ENCODE results near the gene DCP1B. TPM values are rescaled to one million over a fixed set of nuclear protein-coding genes. Genes with fewer than 3 reads are reported as not detected.
A peak's percentile ranks its signal among the peaks of the same experiment; 100 is the strongest.

Gene DCP1B
- total and polyA plus RNA-seq, 2 donors from 2014 or later, result 11.3 to 15.0 TPM

GRCh38 chr12:1962051-1963020 is 41.9 kb downstream of the DCP1B start:
- H3K4me3 ChIP-seq (ENCODE audit: low read length in 3 of 3), result no peak overlapping the region
- TF ChIP-seq, protein P1, sequence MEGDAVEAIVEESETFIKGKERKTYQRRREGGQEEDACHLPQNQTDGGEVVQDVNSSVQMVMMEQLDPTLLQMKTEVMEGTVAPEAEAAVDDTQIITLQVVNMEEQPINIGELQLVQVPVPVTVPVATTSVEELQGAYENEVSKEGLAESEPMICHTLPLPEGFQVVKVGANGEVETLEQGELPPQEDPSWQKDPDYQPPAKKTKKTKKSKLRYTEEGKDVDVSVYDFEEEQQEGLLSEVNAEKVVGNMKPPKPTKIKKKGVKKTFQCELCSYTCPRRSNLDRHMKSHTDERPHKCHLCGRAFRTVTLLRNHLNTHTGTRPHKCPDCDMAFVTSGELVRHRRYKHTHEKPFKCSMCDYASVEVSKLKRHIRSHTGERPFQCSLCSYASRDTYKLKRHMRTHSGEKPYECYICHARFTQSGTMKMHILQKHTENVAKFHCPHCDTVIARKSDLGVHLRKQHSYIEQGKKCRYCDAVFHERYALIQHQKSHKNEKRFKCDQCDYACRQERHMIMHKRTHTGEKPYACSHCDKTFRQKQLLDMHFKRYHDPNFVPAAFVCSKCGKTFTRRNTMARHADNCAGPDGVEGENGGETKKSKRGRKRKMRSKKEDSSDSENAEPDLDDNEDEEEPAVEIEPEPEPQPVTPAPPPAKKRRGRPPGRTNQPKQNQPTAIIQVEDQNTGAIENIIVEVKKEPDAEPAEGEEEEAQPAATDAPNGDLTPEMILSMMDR (IDR thresholded peaks at IDR 0.05; ENCODE audit: borderline replicate concordance, extremely low read depth, insufficient read depth), result no peak
- no peaks in the 10 kb centered on the region for H3K27me3 ChIP-seq (ENCODE audit: control insufficient read depth, insufficient read depth, low read length)
- FAIRE-seq (no peak), DNase-seq (no peak)
- intact Hi-C loops (cut with DNase I), result no loop called here
- H3K9ac ChIP-seq (ENCODE audit: low read length in 3 of 3), result no peak overlapping the region
- no peak overlapping the region for H3K27ac ChIP-seq (ENCODE audit: low read depth in 2 of 2, low read length in 2 of 2)
- H3K4me1 ChIP-seq (ENCODE audit: control insufficient read depth in 2 of 3, insufficient read depth in 2 of 3, low read depth in 1 of 3, low read length in 3 of 3), result no peaks in the 10 kb centered on the region
- H3K9me3 ChIP-seq (ENCODE audit: control insufficient read depth in 2 of 3, insufficient read depth in 1 of 3, low read length in 3 of 3), result no peaks in the 10 kb centered on the region
- H3K36me3 ChIP-seq (ENCODE audit: control insufficient read depth in 2 of 3, insufficient read depth in 3 of 3, low read length in 3 of 3), result peaks cover 0 to 18% (median 14%) of the 10 kb centered on the region in 3 donors

- Histone ChIP-seq H3K9me3 (ENCODE audit: control insufficient read depth in 2 of 3, insufficient read depth in 1 of 3, low read length in 3 of 3) (no peaks in the 10 kb centered on the region), H3K9ac (ENCODE audit: low read length in 3 of 3) (no peak overlapping the region), H3K4me1 (ENCODE audit: control insufficient read depth in 2 of 3, insufficient read depth in 2 of 3, low read depth in 1 of 3, low read length in 3 of 3) (no peaks in the 10 kb centered on the region), H3K27ac (ENCODE audit: low read depth in 2 of 2, low read length in 2 of 2) (no peak overlapping the region), H3K4me3 (ENCODE audit: low read length in 3 of 3) (no peak overlapping the region), H3K36me3 (ENCODE audit: control insufficient read depth in 2 of 3, insufficient read depth in 3 of 3, low read length in 3 of 3) (peaks cover 4 to 19% (median 13%) of the 10 kb centered on the region in 3 donors), H3K27me3 (ENCODE audit: control insufficient read depth, insufficient read depth, low read length) (no peaks in the 10 kb centered on the region)
- TF ChIP-seq, protein P1 (IDR thresholded peaks at IDR 0.05; ENCODE audit: borderline replicate concordance, extremely low read depth, insufficient read depth), result no peak
- intact Hi-C loops (cut with DNase I), result no loop called here
- DNase-seq (no peak), FAIRE-seq (no peak)
Measured at GRCh38 chr12:1956716-1957115, 47.5 kb downstream of the DCP1B start.

DNA sequence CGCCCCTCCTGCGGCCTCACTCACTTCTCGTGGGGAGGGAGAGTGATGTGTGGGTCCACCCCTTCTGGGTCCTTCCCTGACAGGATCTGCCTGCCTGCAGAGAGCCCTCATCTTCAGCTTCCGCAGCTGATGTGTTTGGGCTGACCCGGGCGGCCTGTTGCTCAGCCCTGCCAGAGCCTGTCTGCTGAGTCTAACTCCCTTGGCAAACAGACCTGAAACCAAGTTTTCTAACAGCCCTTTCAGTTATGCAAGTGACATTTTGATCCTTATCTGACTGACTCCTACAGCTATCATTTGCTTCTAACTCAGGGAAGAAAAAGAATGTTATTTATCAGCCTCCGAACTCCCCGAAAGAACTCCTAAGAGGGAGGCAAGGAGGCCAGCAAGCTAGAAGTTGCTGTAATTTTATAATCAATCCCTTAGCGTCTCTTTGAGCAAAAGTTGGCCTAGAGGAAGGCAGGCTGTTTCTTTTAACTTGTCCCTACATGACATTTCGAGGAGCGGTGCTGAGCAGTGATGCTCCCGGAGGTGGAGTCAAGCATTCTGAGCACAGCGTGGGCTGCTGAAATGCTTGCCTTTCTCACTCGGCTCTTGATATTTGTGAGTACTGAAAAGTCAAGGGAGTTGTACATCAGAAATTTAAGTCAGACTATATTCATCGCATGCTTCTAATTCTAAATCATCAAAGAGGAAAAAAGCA is 54.3 kb downstream of the DCP1B start:
- Histone ChIP-seq H3K36me3 (ENCODE audit: control insufficient read depth in 2 of 3, insufficient read depth in 3 of 3, low read length in 3 of 3) (peaks cover 8 to 60% (median 42%) of the 10 kb centered on the region in 3 donors), H3K4me3 (ENCODE audit: low read length in 3 of 3) (no peak overlapping the region), H3K27ac (ENCODE audit: low read depth in 2 of 2, low read length in 2 of 2) (no peak overlapping the region), H3K9me3 (ENCODE audit: control insufficient read depth in 2 of 3, insufficient read depth in 1 of 3, low read length in 3 of 3) (no peaks in the 10 kb centered on the region), H3K9ac (ENCODE audit: low read length in 3 of 3) (no peak overlapping the region), H3K4me1 (ENCODE audit: control insufficient read depth in 2 of 3, insufficient read depth in 2 of 3, low read depth in 1 of 3, low read length in 3 of 3) (no peaks in the 10 kb centered on the region), H3K27me3 (ENCODE audit: control insufficient read depth, insufficient read depth, low read length) (no peaks in the 10 kb centered on the region)
- intact Hi-C loops (cut with DNase I), result no loop called here
- TF ChIP-seq, protein P1 (IDR thresholded peaks at IDR 0.05; ENCODE audit: borderline replicate concordance, extremely low read depth, insufficient read depth), result no peak
- DNase-seq (peak in 2 of 5 donors; percentile 23 to 86), FAIRE-seq (no peak)
